ENCODE data around the gene ZBED5. TPM values are rescaled to one million over a fixed set of nuclear protein-coding genes. Genes with fewer than 3 reads are reported as not detected.

Gene ZBED5
- total RNA-seq, 1 experiment from 2014 or later: 43.5 TPM

- no peaks in the 10 kb centered on the region for H3K4me1 ChIP-seq (ENCODE audit: insufficient read depth, low read length, poor library complexity, severe bottlenecking)
- DNase-seq (ENCODE audit: low spot score): no peak
- no peaks in the 10 kb centered on the region for H3K9me3 ChIP-seq (ENCODE audit: low read depth, low read length, poor library complexity, severe bottlenecking)
- H3K4me3 ChIP-seq (ENCODE audit: low read depth, low read length, poor library complexity, severe bottlenecking): no peak overlapping the region
- POLR2A ChIA-PET (ENCODE audit: low non-redundant PET): no interaction called here
- TF ChIP-seq EZH2 (IDR thresholded peaks at IDR 0.05; ENCODE audit: borderline replicate concordance, low read depth, low read length, poor library complexity, severe bottlenecking) (no peak), CTCF (conservative IDR thresholded peaks at IDR 0.05; ENCODE audit: low read depth, low read length) (no peak)
- no peak overlapping the region for H3K27ac ChIP-seq (ENCODE audit: low read depth, low read length, poor library complexity, severe bottlenecking)
- BruUV-seq (replicated peaks): no TSS peak
- H3K36me3 ChIP-seq (ENCODE audit: insufficient read depth, low read length, poor library complexity, severe bottlenecking): no peaks in the 10 kb centered on the region
- H3K27me3 ChIP-seq (replicated peaks; ENCODE audit: insufficient read depth, low read depth, low read length, poor library complexity): no peaks in the 10 kb centered on the region
- intact Hi-C loops (cut with micrococcal nuclease; ENCODE audit: unreplicated experiment): no loop called here
- CTCF ChIA-PET: no interaction called here
These were observed 13.1 kb downstream of the ZBED5 start for GRCh38 chr11:10844796-10845195.

DNA sequence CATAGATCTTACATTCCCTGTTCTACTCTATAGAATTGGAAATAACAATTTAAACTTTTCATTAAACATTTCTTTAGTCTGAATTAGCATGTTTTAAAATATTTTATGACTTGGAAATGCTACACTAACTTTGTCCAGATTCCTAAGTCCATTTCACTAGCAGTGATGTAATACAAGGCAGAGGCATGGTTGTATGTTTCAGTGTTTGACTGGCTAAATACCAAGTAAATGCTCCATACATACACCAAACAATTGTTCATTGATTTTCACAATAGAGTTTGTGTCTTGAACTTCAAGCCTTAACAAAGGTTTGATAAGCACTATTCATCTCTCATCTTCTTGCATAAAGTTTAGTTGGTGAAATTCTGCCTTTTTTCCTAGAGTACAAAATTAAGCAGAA lies 13.5 kb downstream of the ZBED5 start:
- Histone ChIP-seq H3K4me3 (ENCODE audit: low read depth, low read length, poor library complexity, severe bottlenecking) (no peak overlapping the region), H3K27me3 (replicated peaks; ENCODE audit: insufficient read depth, low read depth, low read length, poor library complexity) (no peaks in the 10 kb centered on the region), H3K27ac (ENCODE audit: low read depth, low read length, poor library complexity, severe bottlenecking) (no peak overlapping the region), H3K4me1 (ENCODE audit: insufficient read depth, low read length, poor library complexity, severe bottlenecking) (no peaks in the 10 kb centered on the region), H3K36me3 (ENCODE audit: insufficient read depth, low read length, poor library complexity, severe bottlenecking) (no peaks in the 10 kb centered on the region), H3K9me3 (ENCODE audit: low read depth, low read length, poor library complexity, severe bottlenecking) (no peaks in the 10 kb centered on the region)
- ChIA-PET POLR2A (ENCODE audit: low non-redundant PET) (no interaction called here), CTCF (no interaction called here)
- intact Hi-C loops (cut with micrococcal nuclease; ENCODE audit: unreplicated experiment): no loop called here
- TF ChIP-seq EZH2 (IDR thresholded peaks at IDR 0.05; ENCODE audit: borderline replicate concordance, low read depth, low read length, poor library complexity, severe bottlenecking): no peak
- no peak for TF ChIP-seq CTCF (conservative IDR thresholded peaks at IDR 0.05; ENCODE audit: low read depth, low read length)
- DNase-seq (ENCODE audit: low spot score): no peak
- BruUV-seq (replicated peaks): no TSS peak

- POLR2A ChIA-PET (ENCODE audit: low non-redundant PET): interaction anchor here (0.6 to 0.9 kb wide), 2 partner anchors 9 to 28 kb away, joined by 4 to 13 read pairs; no protein-coding TSS in a partner anchor
- DNase-seq (ENCODE audit: low spot score): no peak
These were observed 19.0 kb downstream of the ZBED5 start for GRCh38 chr11:10838881-10839280.

More at GRCh38 chr11:10838881-10839280, 19.0 kb downstream of the ZBED5 start:
- TF ChIP-seq EZH2 (IDR thresholded peaks at IDR 0.05; ENCODE audit: borderline replicate concordance, low read depth, low read length, poor library complexity, severe bottlenecking) (no peak), CTCF (conservative IDR thresholded peaks at IDR 0.05; ENCODE audit: low read depth, low read length) (no peak)
- Histone ChIP-seq H3K36me3 (ENCODE audit: insufficient read depth, low read length, poor library complexity, severe bottlenecking) (no peaks in the 10 kb centered on the region), H3K9me3 (ENCODE audit: low read depth, low read length, poor library complexity, severe bottlenecking) (no peaks in the 10 kb centered on the region), H3K4me1 (ENCODE audit: insufficient read depth, low read length, poor library complexity, severe bottlenecking) (no peaks in the 10 kb centered on the region), H3K27ac (ENCODE audit: low read depth, low read length, poor library complexity, severe bottlenecking) (no peak overlapping the region), H3K27me3 (replicated peaks; ENCODE audit: insufficient read depth, low read depth, low read length, poor library complexity) (no peaks in the 10 kb centered on the region), H3K4me3 (ENCODE audit: low read depth, low read length, poor library complexity, severe bottlenecking) (no peak overlapping the region)
- no TSS peak for BruUV-seq (replicated peaks)
- CTCF ChIA-PET: no interaction called here
- intact Hi-C loops (cut with micrococcal nuclease; ENCODE audit: unreplicated experiment): no loop called here

All from A673 (cell line).